Midbrain (tissue), 1 donor: Measurements from ENCODE around the gene MRPL21.
"Not testable (repeated sequence)": the region's sequence is repeated elsewhere in the genome, so short reads cannot be mapped to it uniquely, and the experiment has no call there.

Source experiments
- DNase-seq: peaks from one replicate; lab custom pipeline; 2025; lab: John Stamatoyannopoulos, UW

Gene MRPL21

GRCh38 chr11:68911731-68912130 is 8.1 kb upstream of the MRPL21 start:
- DNase-seq = no peak

GRCh38 chr11:68910965-68911364 is 7.3 kb upstream of the MRPL21 start:
- DNase-seq = no peak

GRCh38 chr11:68908273-68908672 is 4.6 kb upstream of the MRPL21 start:
- DNase-seq = no peak

- DNase-seq = no peak
Measured at GRCh38 chr11:68905421-68906360, 2.1 kb upstream of the MRPL21 start.

GRCh38 chr11:68904248-68904847 is 716 bp upstream of the MRPL21 start:
- DNase-seq = no peak

- DNase-seq = no peak
Measured at GRCh38 chr11:68900835-68901381, 2.7 kb downstream of the MRPL21 start.

GRCh38 chr11:68897441-68897840 is 6.2 kb downstream of the MRPL21 start:
- no peak for DNase-seq

GRCh38 chr11:68896171-68896959 is 7.3 kb downstream of the MRPL21 start:
- DNase-seq = no peak

GRCh38 chr11:68893282-68893681 is 10.3 kb downstream of the MRPL21 start:
- no peak for DNase-seq

GRCh38 chr11:68892576-68892975 is 11.1 kb downstream of the MRPL21 start:
- DNase-seq = no peak

GRCh38 chr11:68891351-68891948 is 12.2 kb downstream of the MRPL21 start:
- DNase-seq = no peak

- DNase-seq = peak; percentile 43
Measured at GRCh38 chr11:68890490-68891231, 13.0 kb downstream of the MRPL21 start.

GRCh38 chr11:68889948-68890446 is 13.6 kb downstream of the MRPL21 start:
- no peak for DNase-seq

GRCh38 chr11:68884827-68885226 is 18.8 kb downstream of the MRPL21 start:
- DNase-seq = not testable (repeated sequence)

GRCh38 chr11:68882391-68882790 is 21.2 kb downstream of the MRPL21 start:
- DNase-seq = no peak

- DNase-seq = no peak
Measured at GRCh38 chr11:68881320-68881719, 22.3 kb downstream of the MRPL21 start.

GRCh38 chr11:68880851-68881250 is 22.8 kb downstream of the MRPL21 start:
- DNase-seq = no peak

- DNase-seq = no peak
Measured at GRCh38 chr11:68878022-68878421, 25.6 kb downstream of the MRPL21 start.

GRCh38 chr11:68872216-68873003 is 31.2 kb downstream of the MRPL21 start:
- DNase-seq = no peak

- DNase-seq = no peak
Measured at GRCh38 chr11:68870470-68870869, 33.2 kb downstream of the MRPL21 start.
